ENCODE measurements around the gene RMND5B.

Gene RMND5B

DNA sequence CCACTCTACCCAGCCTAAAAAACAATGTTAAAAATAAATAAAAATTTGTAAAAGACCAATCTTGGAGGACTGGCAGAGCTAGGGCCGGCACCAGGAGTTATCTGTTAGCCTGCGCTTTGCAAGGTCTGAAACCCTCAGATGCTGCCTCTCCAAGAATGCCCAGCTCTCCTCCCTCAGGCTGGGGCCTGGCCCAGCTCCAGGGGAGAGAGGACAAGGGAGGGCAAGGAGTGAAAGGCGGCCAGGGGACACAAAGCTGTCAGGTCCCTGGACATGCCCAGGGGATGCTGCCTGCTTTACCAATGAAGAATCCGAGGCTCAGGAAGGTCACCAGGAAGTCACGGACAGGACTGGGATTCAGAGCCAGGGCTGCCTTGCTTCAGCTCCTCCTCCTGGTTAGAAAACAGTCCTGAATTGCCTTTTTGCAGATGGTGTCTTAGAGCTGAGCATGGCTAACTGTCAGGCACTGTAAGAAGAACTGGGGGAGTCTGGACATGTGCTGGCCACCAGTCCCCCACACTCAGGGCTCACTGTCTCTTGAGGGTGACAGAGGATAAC is 23.0 kb upstream of the RMND5B start:
- H3K9me3 ChIP-seq (ENCODE audit: insufficient read depth, low read length): no peaks in the 10 kb centered on the region
- peaks cover 5% of the 10 kb centered on the region for H3K4me1 ChIP-seq (ENCODE audit: insufficient read depth, insufficient read length)
- TF ChIP-seq SUZ12 (IDR thresholded peaks at IDR 0.05; ENCODE audit: extremely low read depth, insufficient read depth, insufficient read length): no peak
- no peak for TF ChIP-seq ZNF274 (IDR thresholded peaks at IDR 0.05; ENCODE audit: low read depth, low read length)
- TF ChIP-seq YY1 (IDR thresholded peaks at IDR 0.05; ENCODE audit: insufficient read depth, insufficient read length): no peak
- H3K36me3 ChIP-seq (ENCODE audit: insufficient read depth, insufficient read length, low read length): no peaks in the 10 kb centered on the region
- H3K27me3 ChIP-seq (ENCODE audit: insufficient read depth, insufficient read length): no peaks in the 10 kb centered on the region
- no peak overlapping the region for H3K9ac ChIP-seq (ENCODE audit: insufficient read length, low read depth)
- DNase-seq (ENCODE audit: low read depth, low spot score): no peak
- H3K4me3 ChIP-seq (ENCODE audit: insufficient read length, low read depth): no peak overlapping the region

- no peaks in the 10 kb centered on the region for H3K9me3 ChIP-seq (ENCODE audit: insufficient read depth, low read length)
- DNase-seq (ENCODE audit: low read depth, low spot score): no peak
- H3K36me3 ChIP-seq (ENCODE audit: insufficient read depth, insufficient read length, low read length): no peaks in the 10 kb centered on the region
- peak overlapping the region; percentile 8 for H3K9ac ChIP-seq (ENCODE audit: insufficient read length, low read depth)
- TF ChIP-seq YY1 (IDR thresholded peaks at IDR 0.05; ENCODE audit: insufficient read depth, insufficient read length): no peak
- no peak for TF ChIP-seq SUZ12 (IDR thresholded peaks at IDR 0.05; ENCODE audit: extremely low read depth, insufficient read depth, insufficient read length)
- no peak for TF ChIP-seq ZNF274 (IDR thresholded peaks at IDR 0.05; ENCODE audit: low read depth, low read length)
- no peak overlapping the region for H3K4me3 ChIP-seq (ENCODE audit: insufficient read length, low read depth)
- H3K27me3 ChIP-seq (ENCODE audit: insufficient read depth, insufficient read length): no peaks in the 10 kb centered on the region
- H3K4me1 ChIP-seq (ENCODE audit: insufficient read depth, insufficient read length): peaks cover 5% of the 10 kb centered on the region
These were observed 22.4 kb upstream of the RMND5B start for GRCh38 chr5:178108446-178108845.

DNA sequence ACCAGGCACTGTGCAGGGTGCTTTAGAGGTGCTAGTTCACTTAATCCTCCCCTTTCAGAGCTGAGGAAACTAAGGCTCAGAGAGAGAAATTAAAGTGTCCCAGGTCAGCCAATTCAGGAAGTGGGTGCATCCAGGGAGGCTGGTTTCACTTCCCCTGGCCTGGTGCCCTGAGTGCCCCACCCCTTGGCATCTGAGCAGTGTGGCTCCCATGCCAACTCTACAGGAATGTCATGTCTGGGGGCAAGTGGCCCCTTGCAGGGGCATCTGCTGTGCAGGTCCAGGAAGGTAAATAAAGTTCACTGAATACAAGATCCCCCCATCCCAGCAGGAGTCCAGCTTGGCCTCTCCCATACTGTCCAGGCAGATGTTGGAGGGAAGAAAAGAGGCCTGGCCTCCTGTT is 21.8 kb upstream of the RMND5B start:
- H3K4me3 ChIP-seq (ENCODE audit: insufficient read length, low read depth): no peak overlapping the region
- DNase-seq (ENCODE audit: low read depth, low spot score): no peak
- no peak for TF ChIP-seq YY1 (IDR thresholded peaks at IDR 0.05; ENCODE audit: insufficient read depth, insufficient read length)

GRCh38 chr5:178110511-178110910 is 20.3 kb upstream of the RMND5B start:
- TF ChIP-seq YY1 (IDR thresholded peaks at IDR 0.05; ENCODE audit: insufficient read depth, insufficient read length) (no peak), ZNF274 (IDR thresholded peaks at IDR 0.05; ENCODE audit: low read depth, low read length) (no peak), SUZ12 (IDR thresholded peaks at IDR 0.05; ENCODE audit: extremely low read depth, insufficient read depth, insufficient read length) (no peak)
- no peak for DNase-seq (ENCODE audit: low read depth, low spot score)
- H3K36me3 ChIP-seq (ENCODE audit: insufficient read depth, insufficient read length, low read length): no peaks in the 10 kb centered on the region
- H3K27me3 ChIP-seq (ENCODE audit: insufficient read depth, insufficient read length): no peaks in the 10 kb centered on the region
- no peak overlapping the region for H3K4me3 ChIP-seq (ENCODE audit: insufficient read length, low read depth)
- no peak overlapping the region for H3K9ac ChIP-seq (ENCODE audit: insufficient read length, low read depth)
- no peaks in the 10 kb centered on the region for H3K9me3 ChIP-seq (ENCODE audit: insufficient read depth, low read length)
- H3K4me1 ChIP-seq (ENCODE audit: insufficient read depth, insufficient read length): peaks cover 10% of the 10 kb centered on the region

More for the DNA sequence above, 21.8 kb upstream of the RMND5B start:
- Histone ChIP-seq H3K36me3 (ENCODE audit: insufficient read depth, insufficient read length, low read length) (no peaks in the 10 kb centered on the region), H3K9me3 (ENCODE audit: insufficient read depth, low read length) (no peaks in the 10 kb centered on the region), H3K4me1 (ENCODE audit: insufficient read depth, insufficient read length) (peaks cover 5% of the 10 kb centered on the region), H3K27me3 (ENCODE audit: insufficient read depth, insufficient read length) (no peaks in the 10 kb centered on the region), H3K9ac (ENCODE audit: insufficient read length, low read depth) (peak overlapping the region; percentile 8)

- peaks cover 16% of the 10 kb centered on the region for H3K4me1 ChIP-seq (ENCODE audit: insufficient read depth, insufficient read length)
- no peak overlapping the region for H3K4me3 ChIP-seq (ENCODE audit: insufficient read length, low read depth)
- no peaks in the 10 kb centered on the region for H3K27me3 ChIP-seq (ENCODE audit: insufficient read depth, insufficient read length)
- H3K36me3 ChIP-seq (ENCODE audit: insufficient read depth, insufficient read length, low read length): no peaks in the 10 kb centered on the region
- TF ChIP-seq YY1 (IDR thresholded peaks at IDR 0.05; ENCODE audit: insufficient read depth, insufficient read length): no peak
- DNase-seq (ENCODE audit: low read depth, low spot score): no peak
- H3K9me3 ChIP-seq (ENCODE audit: insufficient read depth, low read length): no peaks in the 10 kb centered on the region
- H3K9ac ChIP-seq (ENCODE audit: insufficient read length, low read depth): no peak overlapping the region
These were observed 18.9 kb upstream of the RMND5B start for GRCh38 chr5:178111925-178112324.

GRCh38 chr5:178112545-178112944 is 18.3 kb upstream of the RMND5B start:
- H3K27me3 ChIP-seq (ENCODE audit: insufficient read depth, insufficient read length): no peaks in the 10 kb centered on the region
- TF ChIP-seq YY1 (IDR thresholded peaks at IDR 0.05; ENCODE audit: insufficient read depth, insufficient read length): no peak
- TF ChIP-seq ZNF274 (IDR thresholded peaks at IDR 0.05; ENCODE audit: low read depth, low read length): no peak
- TF ChIP-seq SUZ12 (IDR thresholded peaks at IDR 0.05; ENCODE audit: extremely low read depth, insufficient read depth, insufficient read length): no peak
- H3K9ac ChIP-seq (ENCODE audit: insufficient read length, low read depth): no peak overlapping the region
- no peaks in the 10 kb centered on the region for H3K9me3 ChIP-seq (ENCODE audit: insufficient read depth, low read length)
- H3K36me3 ChIP-seq (ENCODE audit: insufficient read depth, insufficient read length, low read length): no peaks in the 10 kb centered on the region
- peaks cover 21% of the 10 kb centered on the region for H3K4me1 ChIP-seq (ENCODE audit: insufficient read depth, insufficient read length)
- H3K4me3 ChIP-seq (ENCODE audit: insufficient read length, low read depth): peak overlapping the region; percentile 27
- DNase-seq (ENCODE audit: low read depth, low spot score): no peak

- Histone ChIP-seq H3K36me3 (ENCODE audit: insufficient read depth, insufficient read length, low read length) (no peaks in the 10 kb centered on the region), H3K27me3 (ENCODE audit: insufficient read depth, insufficient read length) (no peaks in the 10 kb centered on the region), H3K9me3 (ENCODE audit: insufficient read depth, low read length) (no peaks in the 10 kb centered on the region), H3K9ac (ENCODE audit: insufficient read length, low read depth) (peak within 1 kb of the TSS; percentile 93), H3K4me1 (ENCODE audit: insufficient read depth, insufficient read length) (peaks cover 20% of the 10 kb centered on the region), H3K4me3 (ENCODE audit: insufficient read length, low read depth) (peak within 1 kb of the TSS; percentile 82)
- TF ChIP-seq YY1 (IDR thresholded peaks at IDR 0.05; ENCODE audit: insufficient read depth, insufficient read length) (no peak), ZNF274 (IDR thresholded peaks at IDR 0.05; ENCODE audit: low read depth, low read length) (no peak), SUZ12 (IDR thresholded peaks at IDR 0.05; ENCODE audit: extremely low read depth, insufficient read depth, insufficient read length) (no peak)
- peak; percentile 57 for DNase-seq (ENCODE audit: low read depth, low spot score)
These were observed 17.6 kb upstream of the RMND5B start, which contains the start of gene N4BP3 for GRCh38 chr5:178113141-178113787. Gene N4BP3, plus strand, starts transcription at chr5:178113532. Its CDS starts 6,052 bp downstream, at chr5:178119584.
